ENCODE measurements around the gene CLEC16A. TPM values are rescaled to one million over a fixed set of nuclear protein-coding genes. Genes with fewer than 3 reads are reported as not detected.

The CLEC16A gene
- total and polyA plus RNA-seq, 9 of the 15 experiments (the other 6 are each of a cell fraction or from before 2014, with no cell fraction given): 1.00 to 22.3 (median 10.0) TPM

GRCh38 chr16:11100239-11100750 lies 155.9 kb downstream of the CLEC16A start (continued):
- TF ChIP-seq MGA (IDR thresholded peaks at IDR 0.05): peak; percentile 38; the same call in 1 of the 2 replicates
- TF ChIP-seq MAFG (tag; conservative IDR thresholded peaks at IDR 0.05): no peak
- peak; percentile 32 to 61; a peak in 2 of 4 replicates for TF ChIP-seq MAZ (CRISPR knock-in tag; conservative IDR thresholded peaks at IDR 0.05 in 1 of 2, IDR thresholded peaks at IDR 0.05 in 1 of 2)
- no peak for TF ChIP-seq THRA (IDR thresholded peaks at IDR 0.05)
- no peak for TF ChIP-seq ZNF639 (CRISPR knock-in tag; conservative IDR thresholded peaks at IDR 0.05 in 1 of 2, IDR thresholded peaks at IDR 0.05 in 1 of 2)
- TF ChIP-seq HINFP (tag; conservative IDR thresholded peaks at IDR 0.05; ENCODE audit: low read depth): no peak
- no peak for TF ChIP-seq ETV1 (tag; conservative IDR thresholded peaks at IDR 0.05; ENCODE audit: low read depth)
- TF ChIP-seq CEBPB (tag; IDR thresholded peaks at IDR 0.05): no peak
- TF ChIP-seq ERF (CRISPR knock-in tag; IDR thresholded peaks at IDR 0.05): no peak
- no peak for TF ChIP-seq ZNF12 (CRISPR knock-in tag; IDR thresholded peaks at IDR 0.05)
- peak; percentile 98 for TF ChIP-seq CBFA2T3 (IDR thresholded peaks at IDR 0.05)

Measured in K562 (cell line).